ENCODE data around the gene OR8J1.

DNA sequence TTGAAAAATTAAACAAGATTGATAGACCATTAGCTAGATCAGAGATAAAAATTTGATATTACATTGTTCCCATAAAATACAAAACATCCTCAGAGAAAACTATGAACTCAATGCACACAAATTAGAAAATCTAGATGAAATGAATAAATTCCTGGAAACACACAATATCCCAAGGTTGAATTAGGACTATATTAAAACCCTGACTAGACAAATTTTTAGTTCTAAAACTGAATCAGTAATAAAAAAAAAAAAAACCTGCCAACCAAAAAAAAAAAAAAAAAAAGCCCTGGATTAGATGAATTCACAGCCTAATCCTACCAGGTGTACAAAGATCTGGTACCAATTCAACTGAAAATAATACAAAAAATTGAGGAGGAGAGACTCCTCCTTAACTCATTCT lies 13.8 kb upstream of the OR8J1 start:
- TF ChIP-seq TAF1 (IDR thresholded peaks at IDR 0.05; ENCODE audit: borderline replicate concordance, insufficient read depth, low read length) (no peak), POLR2AphosphoS5 (IDR thresholded peaks at IDR 0.05; ENCODE audit: low read depth, low read length) (no peak)
- TF ChIP-seq, protein P1, sequence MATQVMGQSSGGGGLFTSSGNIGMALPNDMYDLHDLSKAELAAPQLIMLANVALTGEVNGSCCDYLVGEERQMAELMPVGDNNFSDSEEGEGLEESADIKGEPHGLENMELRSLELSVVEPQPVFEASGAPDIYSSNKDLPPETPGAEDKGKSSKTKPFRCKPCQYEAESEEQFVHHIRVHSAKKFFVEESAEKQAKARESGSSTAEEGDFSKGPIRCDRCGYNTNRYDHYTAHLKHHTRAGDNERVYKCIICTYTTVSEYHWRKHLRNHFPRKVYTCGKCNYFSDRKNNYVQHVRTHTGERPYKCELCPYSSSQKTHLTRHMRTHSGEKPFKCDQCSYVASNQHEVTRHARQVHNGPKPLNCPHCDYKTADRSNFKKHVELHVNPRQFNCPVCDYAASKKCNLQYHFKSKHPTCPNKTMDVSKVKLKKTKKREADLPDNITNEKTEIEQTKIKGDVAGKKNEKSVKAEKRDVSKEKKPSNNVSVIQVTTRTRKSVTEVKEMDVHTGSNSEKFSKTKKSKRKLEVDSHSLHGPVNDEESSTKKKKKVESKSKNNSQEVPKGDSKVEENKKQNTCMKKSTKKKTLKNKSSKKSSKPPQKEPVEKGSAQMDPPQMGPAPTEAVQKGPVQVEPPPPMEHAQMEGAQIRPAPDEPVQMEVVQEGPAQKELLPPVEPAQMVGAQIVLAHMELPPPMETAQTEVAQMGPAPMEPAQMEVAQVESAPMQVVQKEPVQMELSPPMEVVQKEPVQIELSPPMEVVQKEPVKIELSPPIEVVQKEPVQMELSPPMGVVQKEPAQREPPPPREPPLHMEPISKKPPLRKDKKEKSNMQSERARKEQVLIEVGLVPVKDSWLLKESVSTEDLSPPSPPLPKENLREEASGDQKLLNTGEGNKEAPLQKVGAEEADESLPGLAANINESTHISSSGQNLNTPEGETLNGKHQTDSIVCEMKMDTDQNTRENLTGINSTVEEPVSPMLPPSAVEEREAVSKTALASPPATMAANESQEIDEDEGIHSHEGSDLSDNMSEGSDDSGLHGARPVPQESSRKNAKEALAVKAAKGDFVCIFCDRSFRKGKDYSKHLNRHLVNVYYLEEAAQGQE (IDR thresholded peaks at IDR 0.05; ENCODE audit: insufficient read depth in 1 of 2, low read depth in 2 of 2, low read length in 2 of 2), result no peak

Data from PFSK-1 (cell line).